ENCODE measurements around the gene TRMT2B. TPM values are rescaled to one million over a fixed set of nuclear protein-coding genes. Genes with fewer than 3 reads are reported as not detected.
"Not testable (repeated sequence)": the region's sequence is repeated elsewhere in the genome, so short reads cannot be mapped to it uniquely, and the experiment has no call there.

The TRMT2B gene
- total RNA-seq, 1 donor from 2014 or later, result 10.3 TPM

GRCh38 chrX:100984818-100985217 is 67.1 kb downstream of the TRMT2B start:
- intact Hi-C loops (cut with DNase I), result no loop called here
- no peaks in the 10 kb centered on the region for H3K36me3 ChIP-seq
- no peaks in the 10 kb centered on the region for H3K27me3 ChIP-seq
- no peak overlapping the region for H3K4me3 ChIP-seq
- DNase-seq (ENCODE audit: extremely low spot score in 2 of 2), result no peak
- TF ChIP-seq POLR2A (IDR thresholded peaks at IDR 0.05) (no peak), CTCF (IDR thresholded peaks at IDR 0.05) (no peak), POLR2AphosphoS5 (IDR thresholded peaks at IDR 0.05; ENCODE audit: insufficient read depth in 1 of 2, low read depth in 1 of 2) (no peak)
- no peak overlapping the region for H3K27ac ChIP-seq
- H3K4me1 ChIP-seq, result no peaks in the 10 kb centered on the region
- no peaks in the 10 kb centered on the region for H3K9me3 ChIP-seq

- H3K27me3 ChIP-seq; intact Hi-C loops (cut with DNase I); H3K4me3 ChIP-seq; H3K9me3 ChIP-seq; DNase-seq (ENCODE audit: extremely low spot score in 2 of 2); H3K27ac ChIP-seq; H3K36me3 ChIP-seq; H3K4me1 ChIP-seq: not testable (repeated sequence)
Measured at GRCh38 chrX:100981498-100981845, 70.4 kb downstream of the TRMT2B start.

GRCh38 chrX:100980608-100981497 is 71.1 kb downstream of the TRMT2B start:
- no peak overlapping the region for H3K4me3 ChIP-seq
- no peaks in the 10 kb centered on the region for H3K4me1 ChIP-seq
- H3K36me3 ChIP-seq, result no peaks in the 10 kb centered on the region
- no peaks in the 10 kb centered on the region for H3K9me3 ChIP-seq
- H3K27me3 ChIP-seq, result no peaks in the 10 kb centered on the region
- intact Hi-C loops (cut with DNase I), result no loop called here
- TF ChIP-seq POLR2AphosphoS5 (IDR thresholded peaks at IDR 0.05; ENCODE audit: insufficient read depth in 1 of 2, low read depth in 1 of 2), result no peak
- TF ChIP-seq CTCF (IDR thresholded peaks at IDR 0.05), result no peak
- TF ChIP-seq POLR2A (IDR thresholded peaks at IDR 0.05), result no peak
- no peak for DNase-seq (ENCODE audit: extremely low spot score in 2 of 2)
- H3K27ac ChIP-seq, result no peak overlapping the region

GRCh38 chrX:100979881-100980607 is 71.9 kb downstream of the TRMT2B start:
- no peaks in the 10 kb centered on the region for H3K9me3 ChIP-seq
- H3K27me3 ChIP-seq, result no peaks in the 10 kb centered on the region
- no peak for TF ChIP-seq CTCF (IDR thresholded peaks at IDR 0.05)
- TF ChIP-seq POLR2AphosphoS5 (IDR thresholded peaks at IDR 0.05; ENCODE audit: insufficient read depth in 1 of 2, low read depth in 1 of 2), result no peak
- TF ChIP-seq POLR2A (IDR thresholded peaks at IDR 0.05), result no peak
- H3K4me1 ChIP-seq, result no peaks in the 10 kb centered on the region
- no peak overlapping the region for H3K4me3 ChIP-seq
- intact Hi-C loops (cut with DNase I), result no loop called here
- H3K27ac ChIP-seq, result no peak overlapping the region
- DNase-seq (ENCODE audit: extremely low spot score in 2 of 2), result no peak
- H3K36me3 ChIP-seq, result no peaks in the 10 kb centered on the region

GRCh38 chrX:100976211-100976610 is 75.7 kb downstream of the TRMT2B start:
- no peaks in the 10 kb centered on the region for H3K4me1 ChIP-seq
- H3K27me3 ChIP-seq, result no peaks in the 10 kb centered on the region
- no peaks in the 10 kb centered on the region for H3K36me3 ChIP-seq
- no peak overlapping the region for H3K27ac ChIP-seq
- no peak overlapping the region for H3K4me3 ChIP-seq
- no peak for DNase-seq (ENCODE audit: extremely low spot score in 2 of 2)
- no peaks in the 10 kb centered on the region for H3K9me3 ChIP-seq
- TF ChIP-seq CTCF (IDR thresholded peaks at IDR 0.05), result no peak
- no peak for TF ChIP-seq POLR2A (IDR thresholded peaks at IDR 0.05)
- no peak for TF ChIP-seq POLR2AphosphoS5 (IDR thresholded peaks at IDR 0.05; ENCODE audit: insufficient read depth in 1 of 2, low read depth in 1 of 2)
- intact Hi-C loops (cut with DNase I), result no loop called here

All from vagina (tissue), 2 donors.